NCI-H345 (cell line): ENCODE measurements around the gene PPP3CA.
"Not testable (repeated sequence)": the region's sequence is repeated elsewhere in the genome, so short reads cannot be mapped to it uniquely, and the experiment has no call there.

Source experiments
- DNase-seq: peaks from one replicate; lab custom pipeline; 2025; lab: John Stamatoyannopoulos, UW

Gene PPP3CA

GRCh38 chr4:101000496-101000895, 346.8 kb downstream of the PPP3CA start:
- DNase-seq, result no peak

- no peak for DNase-seq
Measured at GRCh38 chr4:100995671-100996070, 351.7 kb downstream of the PPP3CA start.

- DNase-seq, result not testable (repeated sequence)
Measured at GRCh38 chr4:100995002-100995401, 352.3 kb downstream of the PPP3CA start.

- DNase-seq, result not testable (repeated sequence)
Measured at GRCh38 chr4:100991332-100992069, 355.8 kb downstream of the PPP3CA start.

- no peak for DNase-seq
Measured at GRCh38 chr4:100989401-100989800, 357.9 kb downstream of the PPP3CA start.

- no peak for DNase-seq
Measured at GRCh38 chr4:100988876-100989275, 358.4 kb downstream of the PPP3CA start.

- no peak for DNase-seq
Measured at GRCh38 chr4:100986360-100986868, 360.9 kb downstream of the PPP3CA start.

GRCh38 chr4:100985576-100985975, 361.8 kb downstream of the PPP3CA start:
- no peak for DNase-seq

GRCh38 chr4:100984901-100985300, 362.4 kb downstream of the PPP3CA start:
- no peak for DNase-seq

GRCh38 chr4:100983426-100983825, 363.9 kb downstream of the PPP3CA start:
- DNase-seq, result no peak

- DNase-seq, result no peak
Measured at GRCh38 chr4:100982345-100982744, 365.0 kb downstream of the PPP3CA start.

GRCh38 chr4:100981447-100982204, 365.7 kb downstream of the PPP3CA start:
- DNase-seq, result no peak

GRCh38 chr4:100979736-100980135, 367.6 kb downstream of the PPP3CA start:
- DNase-seq, result no peak

- no peak for DNase-seq
Measured at GRCh38 chr4:100977746-100978397, 369.5 kb downstream of the PPP3CA start.

GRCh38 chr4:100977274-100977673, 370.1 kb downstream of the PPP3CA start:
- no peak for DNase-seq
